ENCODE measurements around the gene SLC25A48.
"Not testable (repeated sequence)": the region's sequence is repeated elsewhere in the genome, so short reads cannot be mapped to it uniquely, and the experiment has no call there.

SLC25A48 gene

DNA sequence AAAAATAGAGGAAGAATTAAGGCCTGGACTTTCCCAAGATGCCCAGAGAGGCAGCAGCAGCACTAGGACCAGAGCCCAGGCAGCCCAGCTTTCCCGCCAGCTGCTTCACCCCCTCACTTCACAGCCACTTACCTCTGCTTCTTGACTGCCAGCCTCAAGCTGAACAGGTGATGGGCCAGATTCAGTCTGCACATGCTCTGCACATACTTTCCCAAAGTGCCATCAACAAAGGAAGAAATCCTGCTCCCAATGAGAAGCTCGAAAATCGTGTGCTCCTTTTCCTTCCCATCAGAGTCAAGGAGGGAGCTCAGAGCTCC is 4.1 kb upstream of the SLC25A48 start:
- DNase-seq: no peak

GRCh38 chr5:135830876-135831275 is 3.6 kb upstream of the SLC25A48 start:
- no peak for DNase-seq

GRCh38 chr5:135831439-135831838 is 3.0 kb upstream of the SLC25A48 start:
- DNase-seq: no peak

- DNase-seq: no peak
Measured at GRCh38 chr5:135831851-135832555, 2.5 kb upstream of the SLC25A48 start.

DNA sequence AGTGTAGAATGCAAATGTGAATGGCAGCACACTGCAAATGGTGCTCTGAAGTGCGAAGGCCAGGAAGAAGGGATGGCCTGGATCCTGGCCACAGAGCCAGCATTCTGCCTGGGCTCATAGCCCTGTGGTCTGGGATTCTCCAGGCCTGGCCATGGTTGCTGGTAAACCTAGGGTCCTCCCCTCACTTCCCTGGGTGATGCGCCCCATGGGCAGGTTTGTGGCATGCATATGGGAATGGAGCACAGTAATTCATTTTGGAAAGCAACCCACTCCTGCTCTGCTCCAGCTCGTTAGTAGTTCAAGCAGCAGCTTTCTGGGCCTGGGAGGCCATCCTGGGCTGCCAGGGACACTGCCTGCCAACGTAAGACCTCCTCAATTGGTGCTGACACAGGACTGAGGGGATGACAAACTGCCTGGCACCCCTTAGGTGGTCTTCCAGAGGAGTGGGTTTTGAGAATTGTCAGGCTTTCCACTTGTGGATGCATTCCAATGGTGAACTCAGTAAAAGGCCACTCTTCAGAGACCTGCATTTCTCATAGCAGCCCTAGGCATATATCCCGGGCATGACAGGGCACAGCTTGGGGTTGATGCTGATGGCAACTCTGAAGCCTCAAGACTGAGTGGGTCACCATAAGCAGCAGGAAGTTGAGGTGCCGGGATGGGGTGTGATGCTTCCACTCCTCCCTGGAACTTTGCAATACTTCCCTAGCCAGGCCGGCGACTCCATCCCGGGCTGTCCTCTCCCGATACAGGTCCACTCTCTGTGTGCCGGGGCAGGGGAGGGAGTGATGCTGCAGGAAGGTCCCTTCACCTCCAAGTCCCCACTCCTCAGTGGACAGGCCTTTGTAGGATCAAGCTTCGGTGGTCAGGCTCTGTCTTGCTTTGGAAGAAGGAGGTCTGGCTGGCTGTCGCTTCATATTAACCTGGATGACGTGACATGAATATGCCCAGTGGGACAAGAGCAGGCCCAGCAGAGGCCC is 1.2 kb upstream of the SLC25A48 start:
- DNase-seq: no peak

GRCh38 chr5:135833961-135834638 is 363 bp upstream of the SLC25A48 start:
- no peak for DNase-seq

DNA sequence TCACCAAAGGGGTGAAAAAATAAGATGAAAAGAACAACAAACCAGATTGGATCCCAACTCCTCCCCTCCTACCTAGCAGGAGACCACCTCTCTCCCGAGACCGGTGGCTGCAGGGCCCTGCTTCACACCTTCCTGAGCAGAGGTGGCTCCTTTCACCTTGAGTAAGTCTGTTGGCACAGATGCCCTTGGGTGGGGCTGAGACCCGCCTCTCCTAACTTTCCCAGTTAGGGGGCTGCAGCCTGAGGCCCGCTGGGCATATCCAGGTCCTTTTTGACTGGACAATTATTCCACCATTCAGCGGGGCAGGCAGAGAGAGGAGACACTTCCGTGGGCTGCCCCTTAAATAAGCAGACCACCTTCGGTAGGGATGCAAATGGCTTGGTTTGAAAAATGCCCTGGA is 1.3 kb downstream of the SLC25A48 start:
- no peak for DNase-seq

DNA sequence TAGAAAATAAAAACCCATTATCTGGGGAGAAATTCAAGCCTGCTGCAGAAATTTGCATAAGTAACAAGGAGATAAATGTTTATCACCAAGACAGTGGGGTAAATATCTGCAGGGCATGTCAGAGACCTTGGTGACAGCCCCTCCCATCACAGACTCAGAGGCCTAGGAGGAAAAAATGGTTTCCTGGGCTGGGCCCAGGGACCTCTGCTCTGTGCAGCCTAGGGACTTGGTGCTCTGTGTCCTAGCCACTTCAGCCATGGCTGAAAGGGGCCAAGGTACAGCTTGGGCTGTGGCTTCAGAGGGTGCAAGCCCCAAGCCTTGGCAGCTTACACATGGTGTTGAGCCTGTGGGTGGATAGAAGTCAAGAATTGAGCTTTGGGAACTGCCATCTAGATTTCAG is 3.9 kb downstream of the SLC25A48 start:
- DNase-seq: not testable (repeated sequence)

GRCh38 chr5:135839566-135839965 is 5.1 kb downstream of the SLC25A48 start:
- DNase-seq: no peak

DNA sequence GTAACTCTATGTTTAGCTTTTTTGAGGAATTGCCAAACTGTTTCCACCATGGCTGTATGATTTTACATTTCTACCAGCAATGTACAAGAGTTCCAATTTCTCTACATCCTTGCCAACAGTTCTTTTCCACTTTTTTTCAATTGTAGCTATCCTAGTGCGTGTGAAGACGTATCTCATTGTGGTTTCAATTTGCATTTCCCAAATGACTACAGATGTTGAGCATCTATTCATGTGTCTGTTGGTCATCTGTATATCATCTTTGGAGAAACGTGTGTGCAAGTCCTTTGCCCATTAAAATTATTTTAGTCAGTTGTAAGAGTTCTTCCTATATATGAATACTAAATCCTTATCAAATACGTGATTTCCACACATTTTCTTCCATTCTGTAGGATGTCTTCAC is 6.5 kb downstream of the SLC25A48 start:
- DNase-seq: no peak

GRCh38 chr5:135842737-135843136 is 8.3 kb downstream of the SLC25A48 start:
- DNase-seq: no peak

GRCh38 chr5:135843571-135844337 is 9.3 kb downstream of the SLC25A48 start:
- DNase-seq: no peak

DNA sequence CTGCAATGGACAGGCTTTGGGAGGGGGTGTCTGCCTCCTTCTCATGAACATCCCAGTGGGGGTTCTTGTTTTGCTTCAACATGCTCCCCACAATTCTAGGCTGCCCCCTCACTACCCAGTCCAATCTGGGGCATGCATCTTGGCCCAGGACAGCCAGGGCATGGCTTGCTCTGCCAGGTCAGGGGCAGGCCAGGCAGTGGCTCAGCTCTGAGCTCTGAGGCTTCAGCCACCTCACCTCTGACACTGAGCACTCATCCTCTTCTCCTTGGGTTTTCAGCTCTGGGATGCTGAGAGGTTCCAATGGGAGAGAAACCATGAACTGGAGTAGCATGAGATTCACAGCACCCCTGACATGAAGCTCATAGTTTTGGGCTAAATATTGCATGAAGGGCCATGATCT is 11.8 kb downstream of the SLC25A48 start:
- no peak for DNase-seq

GRCh38 chr5:135847976-135848375 is 13.5 kb downstream of the SLC25A48 start:
- DNase-seq: no peak

DNA sequence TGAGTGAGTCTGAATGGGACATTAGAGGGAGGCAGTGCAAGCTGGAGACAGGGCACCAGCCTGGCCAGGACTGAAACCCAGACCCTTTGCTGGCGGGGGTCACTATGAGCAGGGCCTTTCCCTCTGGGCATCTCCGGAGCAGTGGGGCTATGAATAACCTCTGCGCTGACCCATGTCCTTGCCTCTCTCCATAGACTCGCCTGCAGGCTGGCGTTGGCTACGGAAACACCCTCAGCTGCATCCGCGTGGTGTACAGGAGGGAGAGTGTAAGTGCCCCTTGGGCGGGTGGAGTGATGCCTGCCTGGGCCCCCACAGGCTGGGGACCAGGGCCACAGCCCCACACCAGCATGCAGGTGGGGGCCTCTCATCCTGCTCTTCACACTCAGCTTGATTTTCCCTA is 15.8 kb downstream of the SLC25A48 start:
- DNase-seq: no peak

GRCh38 chr5:135850671-135851070 is 16.2 kb downstream of the SLC25A48 start:
- no peak for DNase-seq

DNA sequence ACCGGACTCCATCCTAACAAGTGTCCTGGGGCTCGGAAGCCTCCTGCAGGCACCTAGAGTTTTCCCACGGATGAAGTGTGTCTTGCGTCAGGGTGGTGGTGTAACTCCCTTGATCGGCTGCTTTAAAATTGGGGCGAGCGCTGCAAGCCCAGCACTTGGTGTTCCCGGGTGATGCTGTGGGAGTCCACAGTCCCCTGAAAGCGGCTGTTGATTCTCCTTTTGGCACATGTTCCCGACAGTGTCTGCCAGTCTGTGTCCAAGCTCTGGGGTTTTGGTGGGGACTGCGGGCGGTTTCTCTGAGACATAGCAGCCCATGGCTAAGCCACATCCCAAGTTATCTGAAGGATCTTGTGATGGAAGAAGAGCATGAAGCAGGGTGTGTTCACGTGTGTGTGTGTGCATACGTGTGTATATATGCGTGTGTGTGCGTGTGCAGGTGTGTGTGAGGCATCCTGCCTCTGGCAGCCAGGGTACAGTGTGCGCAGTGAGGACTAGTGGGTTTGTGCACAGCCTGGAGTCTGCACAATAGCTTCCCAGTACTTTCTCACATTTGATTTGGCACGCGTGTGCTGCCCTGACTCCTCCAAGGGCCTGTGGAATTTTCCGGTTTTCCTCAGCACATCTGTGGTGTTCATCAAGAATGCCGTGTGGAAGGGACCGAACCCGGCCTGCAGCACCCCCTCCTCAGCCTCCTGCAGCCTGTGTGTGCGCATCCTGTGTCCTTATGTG is 16.9 kb downstream of the SLC25A48 start:
- DNase-seq: no peak

GRCh38 chr5:135851915-135852845 is 17.7 kb downstream of the SLC25A48 start:
- DNase-seq: no peak

DNA sequence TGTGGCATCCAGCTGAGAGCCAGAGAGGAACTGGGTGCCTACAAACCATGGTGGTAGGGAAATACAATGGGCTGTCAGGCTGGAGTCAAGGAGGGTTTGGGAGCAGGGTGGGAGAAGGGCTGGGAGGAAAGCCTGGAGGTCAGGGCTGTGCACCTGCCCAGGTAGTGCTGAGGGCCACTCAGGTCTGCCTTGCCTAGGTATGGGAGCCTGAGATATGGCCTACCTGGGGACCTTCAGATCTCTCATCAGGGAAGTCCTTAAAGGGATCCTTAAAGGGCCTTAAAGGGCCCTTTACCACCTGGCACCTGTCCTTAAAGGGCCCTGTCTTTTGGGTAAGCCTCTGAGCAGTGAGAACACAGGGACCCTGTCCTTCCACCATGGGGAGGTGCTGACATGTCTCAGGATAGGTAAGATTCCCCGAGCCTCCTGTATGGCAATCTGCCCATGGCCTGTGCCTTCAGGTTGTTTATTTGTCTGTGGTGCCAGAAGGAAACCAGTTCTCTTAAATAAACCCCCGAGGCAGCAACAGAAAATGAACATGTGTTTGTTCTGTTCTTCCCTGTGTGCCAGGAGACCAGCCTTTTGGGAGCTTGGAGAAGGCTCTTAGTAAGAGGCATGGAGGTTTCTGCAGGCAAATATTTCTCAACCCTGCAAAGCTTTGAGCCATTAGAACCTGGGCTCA is 23.3 kb downstream of the SLC25A48 start:
- DNase-seq: no peak

DNA sequence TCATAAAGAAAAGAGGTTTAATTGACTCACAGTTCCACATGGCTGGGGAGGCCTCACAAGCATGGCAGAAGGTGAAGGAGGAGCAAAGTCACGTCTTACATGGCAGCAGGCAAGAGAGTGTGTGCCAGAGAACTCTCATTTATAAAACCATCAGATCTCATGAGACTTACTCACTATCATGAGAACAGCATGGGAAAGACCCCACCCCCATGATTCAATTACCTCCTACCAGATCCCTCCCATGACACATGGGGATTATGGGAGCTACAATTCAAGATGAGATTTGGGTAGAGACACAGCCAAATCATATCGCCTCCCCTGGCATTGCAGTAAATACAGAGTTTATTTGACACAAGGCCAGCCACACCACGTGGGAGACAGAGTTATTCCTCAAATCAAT is 24.7 kb downstream of the SLC25A48 start:
- not testable (repeated sequence) for DNase-seq

Measured in activated effector memory CD4-positive, alpha-beta T cell treated with Interleukin-2 at 50 U/mL for 16 hours (primary cell).